SK-N-SH (cell line): ENCODE measurements around the gene NCAPH2. TPM values are rescaled to one million over a fixed set of nuclear protein-coding genes. Genes with fewer than 3 reads are reported as not detected.
A peak's percentile ranks its signal among the peaks of the same experiment; 100 is the strongest.

Experiments
- CTCF ChIA-PET: fragments of 300-600, 350-600 bp; formaldehyde crosslinking; extraction: SDS; loops from one replicate; lab custom pipeline; 2021; lab: Yijun Ruan, JAX
- POLR2A ChIA-PET: fragments of 350-600 bp; sonication (Branson Sonifier 250); formaldehyde crosslinking; extraction: SDS; loops from one replicate; lab custom pipeline; 2020; ENCODE audit warnings: antibody characterized with exemption, inconsistent platforms; lab: Yijun Ruan, JAX
- DNase-seq: peaks from one replicate; pipeline ENCODE4 v3.0.0; 2012
- H2AFZ ChIP-seq: fragments of 200-600 bp; sonication (generic); 2 replicates; pipeline ENCODE4 v1.8.1; 2016; ENCODE audit warnings: antibody characterized with exemption, mild to moderate bottlenecking, low read depth
- H3F3A ChIP-seq: fragments of 200-600 bp; sonication (generic); replicated peaks from 2 replicates; pipeline ENCODE3; 2016; ENCODE audit warnings: antibody characterized with exemption, mild to moderate bottlenecking; ENCODE audit not compliant: insufficient read depth
- H3K27ac ChIP-seq, 2 experiments: fragments of 200-500 bp in 1 of 2; fragments of 200-600 bp in 1 of 2; sonication (Bioruptor generic) in 1 of 2; sonication (generic), shearing (Covaris generic) in 1 of 2; 2 replicates each; pipeline versions ENCODE4 v1.5.1 to v1.6.1; 2014 to 2016; ENCODE audit warnings: low read depth in 2 of 2, inconsistent platforms in 1 of 2, low read length in 1 of 2, mild to moderate bottlenecking in 1 of 2, mixed read lengths in 1 of 2
- H3K27me3 ChIP-seq: fragments of 200-600 bp; sonication (generic), shearing (Covaris generic); 2 replicates; pipeline ENCODE4 v1.6.1; 2016; ENCODE audit warnings: mixed run types; ENCODE audit not compliant: insufficient read depth
- H3K36me3 ChIP-seq, 2 experiments: fragments of 200-500 bp in 1 of 2; fragments of 200-600 bp in 1 of 2; sonication (Bioruptor generic) in 1 of 2; sonication (generic) in 1 of 2; replicated peaks in 1 of 2; 2 replicates each; pipeline versions ENCODE3 to v1.5.1; 2014 to 2016; ENCODE audit warnings: low read length in 1 of 2, mild to moderate bottlenecking in 1 of 2; ENCODE audit not compliant: insufficient read depth in 2 of 2, control insufficient read depth in 1 of 2
- H3K4me1 ChIP-seq, 2 experiments: fragments of 200-500 bp in 1 of 2; fragments of 200-600 bp in 1 of 2; sonication (Bioruptor generic) in 1 of 2; sonication (generic), shearing (Covaris generic) in 1 of 2; 2 replicates each; pipeline versions ENCODE4 v1.5.1 to v1.6.1; 2014 to 2016; ENCODE audit warnings: low read depth in 1 of 2, low read length in 1 of 2, mixed run types in 1 of 2; ENCODE audit not compliant: insufficient read depth in 2 of 2, control insufficient read depth in 1 of 2
- H3K4me2 ChIP-seq: fragments of 200-600 bp; sonication (generic), shearing (Covaris generic); 2 replicates; pipeline ENCODE4 v1.6.1; 2017; ENCODE audit warnings: mixed run types
- H3K4me3 ChIP-seq, 2 experiments: fragments of 200-500 bp in 1 of 2; fragments of 200-600 bp in 1 of 2; sonication (Bioruptor generic) in 1 of 2; sonication (generic), shearing (Covaris generic) in 1 of 2; 2 replicates each; pipeline versions ENCODE4 v1.5.1 to v1.8.1; 2014 to 2016; ENCODE audit warnings: low read depth in 2 of 2, inconsistent platforms in 1 of 2, low read length in 1 of 2, mild to moderate bottlenecking in 1 of 2, mixed read lengths in 1 of 2, moderate library complexity in 1 of 2
- H3K79me2 ChIP-seq: fragments of 200-600 bp; sonication (generic); 2 replicates; pipeline ENCODE4 v1.8.1; 2017; ENCODE audit warnings: mild to moderate bottlenecking; ENCODE audit not compliant: insufficient read depth
- H3K9ac ChIP-seq: fragments of 200-600 bp; sonication (generic); 2 replicates; pipeline ENCODE4 v1.6.1; 2017; ENCODE audit warnings: mixed run types
- H3K9me2 ChIP-seq: fragments of 200-600 bp; sonication (generic); 2 replicates; pipeline ENCODE4 v1.6.1; 2017; ENCODE audit warnings: mixed run types
- H3K9me3 ChIP-seq: fragments of 200-600 bp; sonication (generic); 2 replicates; pipeline ENCODE4 v1.6.1; 2017; ENCODE audit warnings: mixed run types, mild to moderate bottlenecking, moderate library complexity
- H4K20me1 ChIP-seq: fragments of 200-600 bp; sonication (generic); 2 replicates; pipeline ENCODE4 v1.6.1; 2017; ENCODE audit warnings: mild to moderate bottlenecking, mixed run types; ENCODE audit not compliant: insufficient read depth
- EZH2phosphoT487 ChIP-seq: fragments of 200-600 bp; sonication (generic); IDR thresholded peaks from 2 replicates; pipeline ENCODE4 v1.6.1; 2017; ENCODE audit warnings: low read depth, mixed run types, mild to moderate bottlenecking, antibody characterized with exemption, moderate library complexity, borderline replicate concordance
- FOXM1 ChIP-seq: IDR thresholded peaks from 2 replicates; pipeline ENCODE4 v1.4.0; 2012; ENCODE audit warnings: low read depth, mild to moderate bottlenecking
- GATA2 ChIP-seq: sonication (generic); formaldehyde crosslinking; IDR thresholded peaks from 2 replicates; pipeline ENCODE4 v1.5.0; 2020; ENCODE audit warnings: mild to moderate bottlenecking, missing genetic modification reagents
- JUND ChIP-seq: IDR thresholded peaks from 2 replicates; pipeline ENCODE4 v1.4.0; 2012
- NRF1 ChIP-seq: IDR thresholded peaks from 2 replicates; pipeline ENCODE4 v1.6.1; 2012; ENCODE audit warnings: low read depth, mild to moderate bottlenecking, low read length
- PBX3 ChIP-seq: IDR thresholded peaks from 2 replicates; pipeline ENCODE4; 2012
- POLR2AphosphoS5 ChIP-seq: IDR thresholded peaks from 2 replicates; pipeline ENCODE4 v1.6.1; 2012; ENCODE audit warnings: low read depth, low read length
- TCF12 ChIP-seq: IDR thresholded peaks from 2 replicates; pipeline ENCODE4 v1.4.0; 2012
- TEAD4 ChIP-seq: IDR thresholded peaks from 2 replicates; pipeline ENCODE4 v1.4.0; 2012; ENCODE audit warnings: mild to moderate bottlenecking, borderline replicate concordance; ENCODE audit not compliant: insufficient read depth
- YY1 ChIP-seq: IDR thresholded peaks from 2 replicates; pipeline ENCODE4 v1.4.0; 2012; ENCODE audit warnings: low read depth, mild to moderate bottlenecking
- WGBS: methylation state at CpG from one replicate; pipeline ENCODE4 v1.1.6; 2017; ENCODE audit warnings: low lambda C conversion rate; 5-methylcytosine and 5-hydroxymethylcytosine counted together
- polyA plus RNA-seq, 3 experiments: library from polyadenylated mRNA; depleted of rRNA; stranded (reverse); fragments of >200 nt; gene quantifications; 2 replicates each; pipeline ENCODE4 v1.2.3, GENCODE V29; 2012

The NCAPH2 gene
- polyA plus RNA-seq, 1 of the 3 experiments (the other 2 are of a cell fraction), result 22.4 TPM

DNA sequence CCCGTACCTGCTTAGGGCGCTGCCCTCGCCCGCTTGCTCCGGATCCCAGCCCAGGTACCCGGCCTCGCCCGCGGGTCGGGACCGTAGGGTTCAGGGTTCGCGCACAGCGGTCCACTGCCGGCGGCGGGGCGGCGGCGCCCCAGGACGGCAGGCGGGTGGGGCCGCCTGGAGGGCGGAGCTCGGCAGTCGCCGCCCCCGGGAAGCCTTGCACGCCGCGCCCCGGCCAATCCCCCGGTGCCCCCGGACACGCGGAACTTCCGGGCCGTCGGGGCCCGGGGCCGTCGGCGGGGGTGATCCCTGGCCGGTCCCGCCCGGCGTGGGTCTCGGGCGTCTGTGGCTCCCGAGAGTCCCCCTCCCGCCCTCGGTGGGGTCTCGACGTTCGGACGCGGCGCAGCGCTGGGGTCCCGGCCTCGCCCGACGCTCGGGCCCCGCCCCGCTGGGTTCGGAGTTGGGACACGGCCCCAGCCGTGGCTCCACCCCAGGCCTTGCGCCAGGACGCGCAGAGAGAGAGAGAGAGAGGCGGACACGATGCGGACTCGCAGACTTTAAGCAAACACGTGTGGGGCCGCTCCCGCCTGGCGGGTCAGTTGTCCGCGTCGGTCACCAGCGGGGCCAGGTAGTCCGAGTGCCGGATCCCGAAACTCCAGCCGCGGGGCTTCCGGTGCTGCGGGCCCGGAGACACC lies 22.0 kb downstream of the NCAPH2 start, which contains the start of gene TYMP:
Gene TYMP (minus strand): TSS at position 116 of the 683 bp plus-strand sequence. CDS start 303 bp downstream, outside the sequence.
- Histone ChIP-seq H3K4me3 (no peak within 1 kb of the TSS; a peak in 2 of 4 replicates), H3K4me1 (peaks cover 0 to 21% of the 10 kb centered on the region in 2 experiments; a peak in 1 of 4 replicates), H3K9ac (no peak within 1 kb of the TSS), H3K79me2 (no peaks in the 10 kb centered on the region), H3K27ac (no peak within 1 kb of the TSS; a peak in 1 of 4 replicates), H3K4me2 (peak within 1 kb of the TSS; percentile 92; the same call in 1 of the 2 replicates), H4K20me1 (no peaks in the 10 kb centered on the region), H2AFZ (no peak within 1 kb of the TSS), H3K9me2 (no peaks in the 10 kb centered on the region), H3K27me3 (no peaks in the 10 kb centered on the region), H3K36me3 (no peaks in the 10 kb centered on the region), H3K9me3 (no peaks in the 10 kb centered on the region), H3F3A (peaks cover 19% of the 10 kb centered on the region)
- TF ChIP-seq TCF12, result no peak
- ChIA-PET CTCF (interaction anchor here (2.4 kb wide), 1 partner anchor 33 kb away, joined by 13 read pairs; the partner anchor contains the start of gene SYCE3), POLR2A (no interaction called here)
- no peak for DNase-seq
- 75% methylated on average over 31 of the region's 92 CpGs for WGBS

DNA sequence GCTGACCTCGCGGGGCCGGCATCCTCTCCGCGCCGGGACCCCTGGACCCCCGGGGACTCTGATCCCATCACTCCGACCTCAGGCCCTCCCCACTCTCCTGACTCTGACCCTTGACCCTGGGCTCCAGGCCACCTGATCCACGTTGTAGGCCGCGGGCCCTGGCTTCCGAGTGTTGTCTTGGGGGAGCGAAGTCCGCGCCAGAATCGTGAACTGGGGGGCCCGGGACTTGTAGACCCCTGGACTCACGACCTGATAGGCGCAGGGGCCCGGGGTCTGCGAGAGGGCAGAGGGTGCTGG lies 22.5 kb downstream of the NCAPH2 start:
- Histone ChIP-seq H3K4me2 (peak overlapping the region; percentile 92; the same call in 1 of the 2 replicates), H3K27ac (no peak overlapping the region), H2AFZ (no peak overlapping the region)

DNA sequence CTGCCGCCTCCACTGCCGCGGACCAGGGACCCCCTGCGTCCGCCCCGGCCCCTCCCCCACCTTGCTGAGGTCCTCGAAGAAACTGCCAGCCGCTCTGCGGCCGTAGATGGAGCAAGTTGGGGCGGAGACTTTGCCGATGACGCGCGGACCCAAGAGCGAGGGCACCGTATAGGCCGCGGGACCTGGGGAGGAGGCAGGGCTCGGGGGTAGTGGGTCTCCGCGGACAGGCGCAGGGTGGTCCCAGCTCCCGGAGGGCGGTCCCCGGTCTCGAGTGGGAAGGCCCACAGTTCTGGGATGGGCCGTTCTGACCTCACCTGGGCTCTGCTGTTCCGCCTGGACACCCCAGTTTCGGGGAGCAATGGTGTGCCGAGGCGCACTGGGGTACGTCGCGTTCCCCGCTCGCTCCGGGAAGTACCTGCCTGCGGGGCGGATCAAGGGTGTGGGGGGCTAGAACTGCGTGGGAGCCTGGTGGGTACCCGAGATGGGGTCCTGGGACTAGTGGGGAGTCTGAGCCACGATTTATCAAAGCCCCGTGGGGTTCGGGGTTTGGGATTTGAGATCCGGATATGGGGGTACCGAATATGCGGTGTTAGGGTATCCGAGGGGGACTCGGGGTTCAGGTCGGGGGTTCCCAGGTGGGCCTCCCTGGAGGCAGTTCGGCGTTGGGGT lies 23.0 kb downstream of the NCAPH2 start:
- no peaks in the 10 kb centered on the region for H3K79me2 ChIP-seq
- peak overlapping the region; percentile 54 to 59; a peak in 3 of 4 replicates for H3K4me3 ChIP-seq
- peaks cover 0 to 21% of the 10 kb centered on the region in 2 experiments; a peak in 1 of 4 replicates for H3K4me1 ChIP-seq
- no peaks in the 10 kb centered on the region for H3K27me3 ChIP-seq
- H3K4me2 ChIP-seq, result peak overlapping the region; percentile 92
- H3F3A ChIP-seq, result peaks cover 19% of the 10 kb centered on the region
- no peaks in the 10 kb centered on the region for H3K9me3 ChIP-seq
- ChIA-PET CTCF (interaction anchor here (0.9 to 1.5 kb wide), 5 partner anchors 10 to 189 kb away, joined by 3 to 12 read pairs (median 3); partner anchors contain the start of gene SYCE3), POLR2A (no interaction called here)
- WGBS, result 23% methylated on average over 26 of the region's 53 CpGs
- H4K20me1 ChIP-seq, result no peaks in the 10 kb centered on the region
- no peak overlapping the region; a peak in 1 of 4 replicates for H3K27ac ChIP-seq
- H3K36me3 ChIP-seq, result no peaks in the 10 kb centered on the region
- DNase-seq, result no peak
- H2AFZ ChIP-seq, result no peak overlapping the region
- TF ChIP-seq PBX3, result peak; percentile 3; the same call in 1 of the 2 replicates
- TF ChIP-seq YY1, result no peak
- no peak for TF ChIP-seq FOXM1
- TF ChIP-seq, all 33 proteins: peak for 1
- 0 out of 2 replicates have a peak overlapping the region, but pooled peaks have one; percentile 62 for H3K9ac ChIP-seq
- no peaks in the 10 kb centered on the region for H3K9me2 ChIP-seq

More for the DNA sequence above, 22.5 kb downstream of the NCAPH2 start:
- no peak overlapping the region for H3K9ac ChIP-seq
- H3K4me1 ChIP-seq, result peaks cover 0 to 21% of the 10 kb centered on the region in 2 experiments; a peak in 1 of 4 replicates
- H3K36me3 ChIP-seq, result no peaks in the 10 kb centered on the region
- WGBS, result 68% methylated on average over 15 of the region's 21 CpGs
- H3K9me3 ChIP-seq, result no peaks in the 10 kb centered on the region
- H4K20me1 ChIP-seq, result no peaks in the 10 kb centered on the region
- TF ChIP-seq EZH2phosphoT487 (no peak), NRF1 (no peak), GATA2 (CRISPR knock-in tag) (no peak), JUND (no peak), TEAD4 (no peak), POLR2AphosphoS5 (no peak)
- no peaks in the 10 kb centered on the region for H3K79me2 ChIP-seq
- no peaks in the 10 kb centered on the region for H3K27me3 ChIP-seq
- no peak for DNase-seq
- no peak overlapping the region for H3K4me3 ChIP-seq
- peaks cover 19% of the 10 kb centered on the region for H3F3A ChIP-seq
- POLR2A ChIA-PET, result no interaction called here
- H3K9me2 ChIP-seq, result no peaks in the 10 kb centered on the region
- CTCF ChIA-PET, result no interaction called here
